ENCODE data around the gene ERC2. TPM values are rescaled to one million over a fixed set of nuclear protein-coding genes. Genes with fewer than 3 reads are reported as not detected.

The ERC2 gene
- total RNA-seq, 1 experiment from 2014 or later: 0.77 TPM

DNA sequence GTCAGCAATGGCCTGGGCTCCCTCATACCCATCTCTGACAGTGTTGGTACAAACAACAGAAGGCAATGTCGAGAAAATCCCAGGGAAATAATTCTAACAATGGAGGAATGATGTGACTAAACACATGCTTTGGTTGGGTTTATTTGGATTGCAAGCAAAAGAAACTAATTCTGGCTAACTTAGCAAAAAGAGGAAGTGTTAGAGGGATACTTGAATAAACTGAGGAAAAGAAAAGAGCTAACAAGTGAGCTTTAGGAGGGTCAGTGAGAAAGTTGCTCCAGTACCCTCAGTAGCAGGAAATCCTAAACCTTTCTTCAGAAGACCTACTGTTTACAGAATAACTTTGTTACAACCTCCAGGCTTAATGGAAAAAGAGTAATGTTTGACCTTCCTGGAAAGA lies 716.5 kb downstream of the ERC2 start:
- Histone ChIP-seq H3K4me1 (ENCODE audit: insufficient read depth, low read length) (peaks cover 22% of the 10 kb centered on the region), H3K9me2 (replicated peaks; ENCODE audit: low read length) (no peaks in the 10 kb centered on the region), H3F3A (ENCODE audit: low read length, unreplicated experiment) (no peaks in the 10 kb centered on the region), H3K9me3 (ENCODE audit: low read length) (no peaks in the 10 kb centered on the region), H4K20me1 (ENCODE audit: low read length) (no peaks in the 10 kb centered on the region), H3K4me2 (ENCODE audit: low read length) (no peak overlapping the region), H3K27me3 (ENCODE audit: low read length) (no peaks in the 10 kb centered on the region), H3K4me3 (ENCODE audit: low read length) (no peak overlapping the region), H3K27ac (ENCODE audit: low read length) (no peak overlapping the region), H3K79me2 (ENCODE audit: low read length) (no peaks in the 10 kb centered on the region), H2AFZ (ENCODE audit: low read length) (no peak overlapping the region), H3K9ac (ENCODE audit: low read length) (no peak overlapping the region), H3K36me3 (ENCODE audit: low read depth, low read length) (no peaks in the 10 kb centered on the region)
- no TSS peak for BruUV-seq (replicated peaks)
- CTCF ChIA-PET: no interaction called here
- no peak for ATAC-seq
- intact Hi-C loops (cut with micrococcal nuclease): no loop called here
- TF ChIP-seq, protein P1, sequence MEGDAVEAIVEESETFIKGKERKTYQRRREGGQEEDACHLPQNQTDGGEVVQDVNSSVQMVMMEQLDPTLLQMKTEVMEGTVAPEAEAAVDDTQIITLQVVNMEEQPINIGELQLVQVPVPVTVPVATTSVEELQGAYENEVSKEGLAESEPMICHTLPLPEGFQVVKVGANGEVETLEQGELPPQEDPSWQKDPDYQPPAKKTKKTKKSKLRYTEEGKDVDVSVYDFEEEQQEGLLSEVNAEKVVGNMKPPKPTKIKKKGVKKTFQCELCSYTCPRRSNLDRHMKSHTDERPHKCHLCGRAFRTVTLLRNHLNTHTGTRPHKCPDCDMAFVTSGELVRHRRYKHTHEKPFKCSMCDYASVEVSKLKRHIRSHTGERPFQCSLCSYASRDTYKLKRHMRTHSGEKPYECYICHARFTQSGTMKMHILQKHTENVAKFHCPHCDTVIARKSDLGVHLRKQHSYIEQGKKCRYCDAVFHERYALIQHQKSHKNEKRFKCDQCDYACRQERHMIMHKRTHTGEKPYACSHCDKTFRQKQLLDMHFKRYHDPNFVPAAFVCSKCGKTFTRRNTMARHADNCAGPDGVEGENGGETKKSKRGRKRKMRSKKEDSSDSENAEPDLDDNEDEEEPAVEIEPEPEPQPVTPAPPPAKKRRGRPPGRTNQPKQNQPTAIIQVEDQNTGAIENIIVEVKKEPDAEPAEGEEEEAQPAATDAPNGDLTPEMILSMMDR (conservative IDR thresholded peaks at IDR 0.05; ENCODE audit: low read depth, low read length): no peak
- TF ChIP-seq EZH2phosphoT487 (IDR thresholded peaks at IDR 0.05; ENCODE audit: borderline replicate concordance, low read length) (no peak), EZH2 (IDR thresholded peaks at IDR 0.05; ENCODE audit: low read length, unreplicated experiment) (no peak)
- POLR2A ChIA-PET (ENCODE audit: unreplicated experiment): no interaction called here
- no peak for DNase-seq

GRCh38 chr3:55750525-55750924 lies 717.7 kb downstream of the ERC2 start:
- peak overlapping the region; percentile 66 for H3K4me2 ChIP-seq (ENCODE audit: low read length)
- H3K4me3 ChIP-seq (ENCODE audit: low read length): no peak overlapping the region
- ChIA-PET CTCF (no interaction called here), POLR2A (ENCODE audit: unreplicated experiment) (no interaction called here)
- intact Hi-C loops (cut with micrococcal nuclease): no loop called here
- H3K4me1 ChIP-seq (ENCODE audit: insufficient read depth, low read length): peaks cover 22% of the 10 kb centered on the region
- no peaks in the 10 kb centered on the region for H3F3A ChIP-seq (ENCODE audit: low read length, unreplicated experiment)
- no peaks in the 10 kb centered on the region for H3K27me3 ChIP-seq (ENCODE audit: low read length)
- peak overlapping the region; percentile 59 for H3K27ac ChIP-seq (ENCODE audit: low read length)
- TF ChIP-seq, protein P1 (conservative IDR thresholded peaks at IDR 0.05; ENCODE audit: low read depth, low read length): no peak
- TF ChIP-seq EZH2 (IDR thresholded peaks at IDR 0.05; ENCODE audit: low read length, unreplicated experiment) (no peak), EZH2phosphoT487 (IDR thresholded peaks at IDR 0.05; ENCODE audit: borderline replicate concordance, low read length) (no peak)
- H2AFZ ChIP-seq (ENCODE audit: low read length): no peak overlapping the region
- DNase-seq: peak; percentile 97
- no peak overlapping the region for H3K9ac ChIP-seq (ENCODE audit: low read length)
- BruUV-seq (replicated peaks): no TSS peak
- H3K36me3 ChIP-seq (ENCODE audit: low read depth, low read length): no peaks in the 10 kb centered on the region
- H3K9me3 ChIP-seq (ENCODE audit: low read length): no peaks in the 10 kb centered on the region
- H3K79me2 ChIP-seq (ENCODE audit: low read length): no peaks in the 10 kb centered on the region
- peak; percentile 67 for ATAC-seq
- H4K20me1 ChIP-seq (ENCODE audit: low read length): no peaks in the 10 kb centered on the region
- no peaks in the 10 kb centered on the region for H3K9me2 ChIP-seq (replicated peaks; ENCODE audit: low read length)

GRCh38 chr3:55749036-55749435 lies 719.2 kb downstream of the ERC2 start:
- H3K9me2 ChIP-seq (replicated peaks; ENCODE audit: low read length): no peaks in the 10 kb centered on the region
- H3F3A ChIP-seq (ENCODE audit: low read length, unreplicated experiment): no peaks in the 10 kb centered on the region
- no TSS peak for BruUV-seq (replicated peaks)
- intact Hi-C loops (cut with micrococcal nuclease): no loop called here
- no peaks in the 10 kb centered on the region for H4K20me1 ChIP-seq (ENCODE audit: low read length)
- H3K27me3 ChIP-seq (ENCODE audit: low read length): no peaks in the 10 kb centered on the region
- no peaks in the 10 kb centered on the region for H3K79me2 ChIP-seq (ENCODE audit: low read length)
- POLR2A ChIA-PET (ENCODE audit: unreplicated experiment): no interaction called here
- CTCF ChIA-PET: no interaction called here
- H3K4me1 ChIP-seq (ENCODE audit: insufficient read depth, low read length): peaks cover 22% of the 10 kb centered on the region
- no peak for ATAC-seq
- TF ChIP-seq, protein P1 (conservative IDR thresholded peaks at IDR 0.05; ENCODE audit: low read depth, low read length): no peak
- no peak for TF ChIP-seq EZH2phosphoT487 (IDR thresholded peaks at IDR 0.05; ENCODE audit: borderline replicate concordance, low read length)
- no peak for TF ChIP-seq EZH2 (IDR thresholded peaks at IDR 0.05; ENCODE audit: low read length, unreplicated experiment)
- no peak overlapping the region for H3K27ac ChIP-seq (ENCODE audit: low read length)
- H3K9ac ChIP-seq (ENCODE audit: low read length): no peak overlapping the region
- H3K9me3 ChIP-seq (ENCODE audit: low read length): no peaks in the 10 kb centered on the region
- no peak overlapping the region for H2AFZ ChIP-seq (ENCODE audit: low read length)
- no peak overlapping the region for H3K4me3 ChIP-seq (ENCODE audit: low read length)
- H3K4me2 ChIP-seq (ENCODE audit: low read length): no peak overlapping the region
- H3K36me3 ChIP-seq (ENCODE audit: low read depth, low read length): no peaks in the 10 kb centered on the region
- no peak for DNase-seq

Measured in PC-3 (cell line).